22Rv1 (cell line): ENCODE data around the gene ANKRD33B.

ENCODE experiments used
- H3K27ac ChIP-seq: fragments of 450-650 bp; 2 replicates; pipeline ENCODE4 v1.5.1; 2017
- CTCF ChIP-seq: fragments of 450-650 bp; IDR thresholded peaks from 2 replicates; pipeline ENCODE4 v1.5.1; 2017; ENCODE audit warnings: mild to moderate bottlenecking
- ZFX ChIP-seq: fragments of 450-650 bp; IDR thresholded peaks from 2 replicates; pipeline ENCODE4 v1.6.1; 2017; ENCODE audit warnings: antibody characterized with exemption, borderline replicate concordance

The ANKRD33B gene

GRCh38 chr5:10582512-10582897, 18.6 kb downstream of the ANKRD33B start:
- no peak for TF ChIP-seq ZFX
- no peak for TF ChIP-seq CTCF
- H3K27ac ChIP-seq, result no peak overlapping the region

- TF ChIP-seq ZFX, result no peak
- no peak overlapping the region for H3K27ac ChIP-seq
Observed at GRCh38 chr5:10583663-10584572, 20.0 kb downstream of the ANKRD33B start.

GRCh38 chr5:10584714-10585517, 21.0 kb downstream of the ANKRD33B start:
- no peak overlapping the region for H3K27ac ChIP-seq
- TF ChIP-seq ZFX (no peak), CTCF (no peak)

GRCh38 chr5:10585518-10585915, 21.6 kb downstream of the ANKRD33B start:
- H3K27ac ChIP-seq, result no peak overlapping the region
- no peak for TF ChIP-seq CTCF
- no peak for TF ChIP-seq ZFX

- H3K27ac ChIP-seq, result no peak overlapping the region
- TF ChIP-seq CTCF (no peak), ZFX (no peak)
Observed at GRCh38 chr5:10586008-10586407, 22.1 kb downstream of the ANKRD33B start.

- TF ChIP-seq ZFX (no peak), CTCF (no peak)
- no peak overlapping the region for H3K27ac ChIP-seq
Observed at GRCh38 chr5:10586555-10586954, 22.7 kb downstream of the ANKRD33B start.

GRCh38 chr5:10588109-10588775, 24.4 kb downstream of the ANKRD33B start:
- no peak overlapping the region for H3K27ac ChIP-seq

More at GRCh38 chr5:10588109-10588775, 24.4 kb downstream of the ANKRD33B start:
- TF ChIP-seq CTCF (no peak), ZFX (no peak)
